H1 (cell line): ENCODE data around the gene CFAP92. TPM values are rescaled to one million over a fixed set of nuclear protein-coding genes. Genes with fewer than 3 reads are reported as not detected.

ENCODE experiments used
- CHD7 ChIP-seq: fragments of 300-600 bp; sonication (generic); IDR thresholded peaks from 2 replicates; pipeline ENCODE4 v1.7.1; 2012; ENCODE audit warnings: low read length, moderate library complexity, mild to moderate bottlenecking, inconsistent platforms; ENCODE audit not compliant: insufficient replicate concordance
- CREB1 ChIP-seq: IDR thresholded peaks from 2 replicates; pipeline ENCODE4 v1.6.1; 2012; ENCODE audit warnings: inconsistent platforms
- PHF8 ChIP-seq: fragments of 200-600 bp; sonication (generic); conservative IDR thresholded peaks from 2 replicates; pipeline ENCODE4 v1.7.1; 2012; ENCODE audit warnings: low read depth, mild to moderate bottlenecking, inconsistent platforms, low read length, moderate library complexity
- polyA plus RNA-seq, 7 experiments: library from polyadenylated mRNA; depleted of rRNA in 3 of 7; stranded (reverse) in 5 of 7; unstranded in 2 of 7; fragments of >200 nt in 5 of 7; fragments of 200-250 nt in 2 of 7; gene quantifications; 1 replicate in 5 of 7; 2 replicates in 1 of 7; 4 replicates in 1 of 7; pipeline versions ENCODE4 v1.2.1 to v1.2.3, GENCODE V29; 2011 to 2013; ENCODE audit warnings: missing spikeins in 2 of 7, mixed read lengths in 2 of 7
- total RNA-seq: library from RNA; stranded (reverse); fragmentation: NEBNext Ultra II Directional; extraction: Animal tissue kit (Norgen Biotek cat#: 25700); gene quantifications from 2 replicates; pipeline ENCODE4 v1.2.1, GENCODE V29; 2021
- TF ChIP-seq, protein P1 (sequence below): IDR thresholded peaks from 2 replicates; pipeline ENCODE4 v1.6.1; 2012; ENCODE audit warnings: low read length, inconsistent platforms

CFAP92 gene
- total and polyA plus RNA-seq, 2 of the 8 experiments (the other 6 are each of a cell fraction or from before 2014, with no cell fraction given) = 0.77 to 2.0 TPM

DNA sequence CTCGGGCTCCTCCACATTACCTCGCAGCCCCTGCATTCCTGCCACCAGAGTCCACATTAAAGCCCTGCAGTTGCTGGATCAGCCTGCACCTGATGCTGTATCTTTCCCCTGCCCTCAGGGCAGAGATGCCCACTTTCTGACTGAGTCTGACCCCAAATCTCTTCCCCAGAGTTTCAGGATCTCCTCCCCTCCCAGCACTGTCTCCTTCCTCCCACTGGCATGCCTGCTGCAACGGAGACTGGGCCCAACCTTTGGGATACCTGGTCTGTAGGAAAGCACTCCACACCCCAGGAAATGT is 46.1 kb upstream of the CFAP92 start (continued):
- TF ChIP-seq CHD7 (no peak), CREB1 (no peak), PHF8 (no peak)
- TF ChIP-seq, protein P1, sequence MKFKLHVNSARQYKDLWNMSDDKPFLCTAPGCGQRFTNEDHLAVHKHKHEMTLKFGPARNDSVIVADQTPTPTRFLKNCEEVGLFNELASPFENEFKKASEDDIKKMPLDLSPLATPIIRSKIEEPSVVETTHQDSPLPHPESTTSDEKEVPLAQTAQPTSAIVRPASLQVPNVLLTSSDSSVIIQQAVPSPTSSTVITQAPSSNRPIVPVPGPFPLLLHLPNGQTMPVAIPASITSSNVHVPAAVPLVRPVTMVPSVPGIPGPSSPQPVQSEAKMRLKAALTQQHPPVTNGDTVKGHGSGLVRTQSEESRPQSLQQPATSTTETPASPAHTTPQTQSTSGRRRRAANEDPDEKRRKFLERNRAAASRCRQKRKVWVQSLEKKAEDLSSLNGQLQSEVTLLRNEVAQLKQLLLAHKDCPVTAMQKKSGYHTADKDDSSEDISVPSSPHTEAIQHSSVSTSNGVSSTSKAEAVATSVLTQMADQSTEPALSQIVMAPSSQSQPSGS = no peak
